ENCODE data around the gene CDK11B. TPM values are rescaled to one million over a fixed set of nuclear protein-coding genes. Genes with fewer than 3 reads are reported as not detected.

Gene CDK11B
- total RNA-seq, 4 donors from 2014 or later, result 16.3 to 25.3 (median 19.2) TPM

GRCh38 chr1:1616838-1617237 lies 42.0 kb downstream of the CDK11B start:
- TF ChIP-seq, protein P1, sequence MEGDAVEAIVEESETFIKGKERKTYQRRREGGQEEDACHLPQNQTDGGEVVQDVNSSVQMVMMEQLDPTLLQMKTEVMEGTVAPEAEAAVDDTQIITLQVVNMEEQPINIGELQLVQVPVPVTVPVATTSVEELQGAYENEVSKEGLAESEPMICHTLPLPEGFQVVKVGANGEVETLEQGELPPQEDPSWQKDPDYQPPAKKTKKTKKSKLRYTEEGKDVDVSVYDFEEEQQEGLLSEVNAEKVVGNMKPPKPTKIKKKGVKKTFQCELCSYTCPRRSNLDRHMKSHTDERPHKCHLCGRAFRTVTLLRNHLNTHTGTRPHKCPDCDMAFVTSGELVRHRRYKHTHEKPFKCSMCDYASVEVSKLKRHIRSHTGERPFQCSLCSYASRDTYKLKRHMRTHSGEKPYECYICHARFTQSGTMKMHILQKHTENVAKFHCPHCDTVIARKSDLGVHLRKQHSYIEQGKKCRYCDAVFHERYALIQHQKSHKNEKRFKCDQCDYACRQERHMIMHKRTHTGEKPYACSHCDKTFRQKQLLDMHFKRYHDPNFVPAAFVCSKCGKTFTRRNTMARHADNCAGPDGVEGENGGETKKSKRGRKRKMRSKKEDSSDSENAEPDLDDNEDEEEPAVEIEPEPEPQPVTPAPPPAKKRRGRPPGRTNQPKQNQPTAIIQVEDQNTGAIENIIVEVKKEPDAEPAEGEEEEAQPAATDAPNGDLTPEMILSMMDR (IDR thresholded peaks at IDR 0.05), result no peak

DNA sequence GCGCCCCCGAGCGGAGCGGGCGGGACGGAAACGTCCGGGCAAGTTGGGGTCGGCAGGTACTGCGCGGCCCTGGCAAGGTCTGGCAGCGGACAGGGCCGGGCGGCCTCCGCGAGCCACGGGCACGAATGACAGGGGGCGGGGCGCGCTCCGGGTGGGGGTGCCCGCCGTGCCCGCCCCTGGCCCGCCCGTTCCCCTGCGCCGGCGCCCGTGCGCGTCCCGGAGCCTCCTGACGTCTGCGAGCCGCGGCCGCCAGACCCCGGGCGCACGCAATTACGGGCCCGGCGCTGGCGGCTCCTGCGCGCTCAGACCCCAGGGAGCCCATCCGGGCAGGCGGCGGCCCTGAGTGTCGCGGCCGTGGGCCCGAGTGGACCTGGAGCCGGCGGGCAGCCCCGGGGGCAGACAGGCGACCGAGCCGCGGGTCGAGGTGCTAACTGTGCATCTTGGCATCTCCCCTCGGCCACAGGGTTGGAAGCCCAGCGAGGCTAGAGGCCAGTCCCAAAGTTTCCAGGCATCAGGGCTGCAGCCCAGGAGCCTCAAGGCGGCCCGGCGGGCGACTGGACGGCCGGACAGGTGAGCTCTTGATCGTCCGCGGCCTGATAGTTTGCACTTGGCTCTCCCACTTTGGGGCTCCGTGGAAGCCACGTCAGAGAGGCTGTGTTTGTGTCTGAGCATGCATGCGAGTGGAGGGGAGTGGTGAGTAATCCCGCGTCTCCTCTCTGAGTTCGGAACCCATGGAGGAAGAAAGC lies 42.6 kb downstream of the CDK11B start:
- TF ChIP-seq, protein P1 (IDR thresholded peaks at IDR 0.05), result no peak
- ATAC-seq (ENCODE audit: low FRiP score) (peak; percentile 50), DNase-seq (ENCODE audit: low spot score) (no peak)

More at GRCh38 chr1:1616838-1617237, 42.0 kb downstream of the CDK11B start:
- DNase-seq (ENCODE audit: low spot score) (no peak), ATAC-seq (ENCODE audit: low FRiP score) (no peak)

DNA sequence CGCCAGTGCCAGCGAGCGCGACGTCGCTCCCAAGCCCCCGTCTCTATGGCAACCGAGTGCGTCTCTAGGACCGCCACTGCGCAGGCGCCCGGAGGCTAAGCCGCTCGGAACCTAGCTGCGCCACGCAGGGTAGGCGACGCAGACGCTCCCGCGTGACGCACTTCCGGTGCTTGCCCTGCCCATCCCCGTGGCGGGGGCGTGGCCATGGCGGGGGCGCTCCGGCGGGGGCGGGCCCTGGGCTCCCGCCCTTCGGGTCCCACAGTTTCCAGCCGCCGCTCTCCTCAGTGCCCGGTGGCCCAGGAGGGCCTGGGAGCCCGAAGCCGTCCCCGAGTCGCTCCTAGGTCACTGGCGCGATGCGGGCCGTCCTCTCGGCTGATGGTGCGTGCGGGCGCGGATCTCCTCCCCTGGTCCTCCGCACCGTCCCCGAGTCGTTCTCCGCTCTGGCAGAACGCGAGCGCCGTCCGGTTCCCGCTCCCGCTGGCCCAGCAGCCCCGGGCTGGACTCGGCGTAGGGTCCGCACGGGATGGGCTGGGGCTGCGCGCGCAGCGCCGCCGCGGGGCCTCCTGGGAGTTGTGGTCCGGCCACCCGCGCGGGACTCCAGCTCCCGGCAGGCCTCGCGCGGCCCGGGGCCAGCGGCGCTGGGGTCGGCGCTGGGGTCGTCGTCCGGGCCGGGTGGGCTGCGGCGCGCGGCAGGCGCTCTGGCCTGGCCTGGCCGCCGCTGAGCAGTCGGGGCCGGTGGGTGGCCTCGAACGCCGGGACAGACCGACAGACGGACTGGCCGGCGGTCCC lies 43.4 kb downstream of the CDK11B start, which contains the start of gene MIB2:
MIB2 (plus strand) TSS at position 245 of the 789 bp plus-strand sequence. CDS start 7,953 bp downstream, outside the sequence.
- ATAC-seq (ENCODE audit: low FRiP score) (peak; percentile 91), DNase-seq (ENCODE audit: low spot score) (peak; percentile 81)
- TF ChIP-seq, protein P1 (IDR thresholded peaks at IDR 0.05), result no peak

GRCh38 chr1:1614954-1615255 lies 43.9 kb downstream of the CDK11B start:
- TF ChIP-seq, protein P1 (IDR thresholded peaks at IDR 0.05), result no peak
- no peak for ATAC-seq (ENCODE audit: low FRiP score)
- DNase-seq (ENCODE audit: low spot score), result no peak

DNA sequence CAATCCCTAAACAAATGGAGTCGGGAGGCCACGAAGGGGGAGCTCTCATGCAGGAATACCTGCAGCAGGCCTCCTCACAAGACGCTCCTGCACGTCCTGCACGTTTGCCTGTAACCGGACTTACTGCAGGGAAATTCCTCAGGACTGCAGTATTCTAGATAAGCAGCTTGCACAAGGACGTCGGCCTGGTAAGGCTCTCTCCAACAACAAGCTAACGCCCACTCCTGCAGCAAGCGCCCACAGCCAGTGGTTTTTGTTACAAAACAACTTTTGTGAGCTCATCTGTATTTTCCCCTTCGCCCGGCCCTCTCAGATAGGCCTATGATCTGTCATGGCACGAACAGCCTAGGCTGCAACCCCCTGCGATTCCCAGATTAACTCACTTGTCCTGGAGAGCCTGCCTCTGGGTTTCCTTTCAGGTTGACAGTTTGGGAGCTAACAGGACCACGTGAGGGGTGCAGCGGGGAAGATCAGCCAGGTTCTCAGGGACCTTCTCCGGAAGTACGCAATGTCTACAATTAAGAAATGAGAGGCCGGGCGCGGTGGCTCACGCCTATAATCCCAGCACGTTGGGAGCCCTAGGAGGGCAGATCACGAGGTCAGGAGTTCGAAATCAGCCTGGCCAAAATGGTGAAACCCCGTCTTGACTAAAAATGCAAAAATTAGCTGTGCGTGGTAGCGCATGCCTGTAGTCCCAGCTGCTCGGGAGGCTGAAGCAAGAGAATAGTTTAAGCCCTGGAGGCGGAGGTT lies 44.4 kb downstream of the CDK11B start:
- ATAC-seq (ENCODE audit: low FRiP score), result peak; percentile 53
- TF ChIP-seq, protein P1 (IDR thresholded peaks at IDR 0.05), result no peak

GRCh38 chr1:1613509-1614082 lies 45.2 kb downstream of the CDK11B start:
- ATAC-seq (ENCODE audit: low FRiP score) (no peak), DNase-seq (ENCODE audit: low spot score) (no peak)
- TF ChIP-seq, protein P1 (IDR thresholded peaks at IDR 0.05), result no peak

More for the DNA sequence above, 44.4 kb downstream of the CDK11B start:
- no peak for DNase-seq (ENCODE audit: low spot score)

Measured in omental fat pad (tissue), 4 donors.